Prostate gland (tissue), 2 donors: ENCODE measurements around the gene ZBTB25. TPM values are rescaled to one million over a fixed set of nuclear protein-coding genes. Genes with fewer than 3 reads are reported as not detected.

ENCODE experiments used
- small RNA-seq, 2 donors: library from RNA; depleted of rRNA; stranded (forward); fragments of <200 nt; gene quantifications; one replicate each; pipeline ENCODE3, GENCODE V24; 2016
- total RNA-seq, 2 donors: library from RNA; depleted of rRNA; stranded (reverse); fragments of >200 nt; gene quantifications; one replicate each; pipeline ENCODE4 v1.1.0, GENCODE V29; 2016

Gene ZBTB25
- total RNA-seq, 2 donors from 2014 or later: 10.2 to 20.2 TPM

Small RNA genes lying within 50 kb of the gene (small RNA-seq; reads per million reads assigned to genes)
- gene AL049869.4: 0 reads per million in 2 donors

Other genes with a start within 250 kb of the ZBTB25 start
- gene ESR2, start 209.5 kb downstream of the ZBTB25 start, total RNA-seq: 10 to 100 TPM in 1 of 2 donors, under 1 TPM in 1; 0.68 to 21.4 TPM
- 10 to 100 TPM; 26.1 to 34.7 TPM for gene MTHFD1, start 115.5 kb downstream of the ZBTB25 start, total RNA-seq
- under 1 TPM; 0.51 to 0.82 TPM for gene AKAP5, start 38.3 kb downstream of the ZBTB25 start, total RNA-seq
- 10 to 100 TPM; 56.5 to 74.3 TPM for gene ZBTB1, start 932 bp upstream of the ZBTB25 start, total RNA-seq
- gene HSPA2, start 36.9 kb upstream of the ZBTB25 start, total RNA-seq: 10 to 100 TPM; 35.9 to 59.9 TPM
- 1 to 10 TPM; 2.0 to 8.6 TPM for gene PPP1R36, start 46.1 kb upstream of the ZBTB25 start, total RNA-seq
- 10 to 100 TPM; 57.8 to 69.7 TPM for gene PLEKHG3, start 200.6 kb upstream of the ZBTB25 start, total RNA-seq